Transverse colon (tissue), 4 donors: ENCODE results near the gene CATSPERD.

Experiments used
- CTCF ChIP-seq, 5 experiments: fragments of 200-600 bp in 3 of 5; fragments of 450-650 bp in 2 of 5; sonication (generic) in 3 of 5; IDR thresholded peaks; 1 replicate in 2 of 5; 2 replicates in 3 of 5; pipeline ENCODE4 v1.5.1; 2016 to 2017; ENCODE audit warnings: antibody characterized with exemption in 5 of 5, inconsistent platforms in 3 of 5, mild to moderate bottlenecking in 2 of 5, moderate library complexity in 1 of 5
- POLR2A ChIP-seq: fragments of 450-650 bp; IDR thresholded peaks from one replicate; pipeline ENCODE4 v1.6.1; 2016; ENCODE audit warnings: antibody characterized with exemption, mild to moderate bottlenecking, moderate library complexity
- POLR2AphosphoS5 ChIP-seq, 3 donors: sonication (generic); formaldehyde crosslinking; IDR thresholded peaks; one replicate each; pipeline ENCODE4 v1.6.1; 2016; ENCODE audit warnings: antibody characterized with exemption in 3 of 3

- TF ChIP-seq CTCF (IDR thresholded peaks at IDR 0.05) (no peak), POLR2A (no peak), POLR2AphosphoS5 (IDR thresholded peaks at IDR 0.05) (no peak)
Observed at GRCh38 chr19:5719274-5719960, 1.0 kb upstream of the CATSPERD start.
